ENCODE data around the gene TRPT1.
A peak's percentile ranks its signal among the peaks of the same experiment; 100 is the strongest.

The TRPT1 gene

DNA sequence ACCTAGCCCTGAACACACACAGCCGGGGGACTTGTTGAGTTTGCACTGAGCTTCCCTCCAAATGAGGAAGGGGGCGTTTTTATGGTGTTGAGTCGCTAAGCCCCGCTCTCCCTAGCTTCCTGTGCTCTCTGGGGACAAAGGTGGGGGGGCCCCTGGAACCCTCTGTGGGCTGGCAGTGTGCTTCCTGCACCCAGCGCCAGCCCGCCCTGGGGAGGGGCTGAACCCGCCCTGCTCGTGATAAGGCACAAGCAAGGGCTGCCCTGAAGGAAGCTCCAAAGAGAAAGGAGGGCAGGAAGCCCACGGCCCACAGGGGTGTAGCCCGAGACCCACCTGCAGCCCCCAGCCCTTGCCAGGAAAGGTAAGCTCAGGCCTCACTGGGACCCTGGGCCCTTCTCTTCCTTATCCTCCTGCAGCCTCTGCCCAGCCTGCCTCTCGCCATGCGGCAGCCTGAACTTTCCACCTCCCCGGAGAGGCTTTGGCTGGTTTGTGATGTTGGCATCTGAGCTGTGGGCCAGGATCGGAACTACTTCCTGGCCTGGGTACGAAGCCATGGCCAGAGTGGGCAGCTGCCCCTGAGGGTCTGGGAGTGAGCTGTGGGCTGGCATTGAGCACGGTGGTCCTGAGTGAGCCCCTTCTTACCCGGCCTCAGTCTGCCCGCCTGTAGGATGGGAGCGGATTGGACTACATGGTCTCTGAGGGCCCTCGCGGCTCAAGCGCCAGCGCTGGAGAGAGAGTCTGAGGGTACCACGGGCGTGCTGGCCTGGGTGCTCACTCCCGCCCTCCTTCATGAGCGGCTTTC lies 19.3 kb downstream of the TRPT1 start, which contains the start of gene FERMT3:
Gene FERMT3 (plus strand): TSS at position 265 of the 799 bp plus-strand sequence. CDS start 644 bp downstream, outside the sequence.
- DNase-seq, result no peak

DNA sequence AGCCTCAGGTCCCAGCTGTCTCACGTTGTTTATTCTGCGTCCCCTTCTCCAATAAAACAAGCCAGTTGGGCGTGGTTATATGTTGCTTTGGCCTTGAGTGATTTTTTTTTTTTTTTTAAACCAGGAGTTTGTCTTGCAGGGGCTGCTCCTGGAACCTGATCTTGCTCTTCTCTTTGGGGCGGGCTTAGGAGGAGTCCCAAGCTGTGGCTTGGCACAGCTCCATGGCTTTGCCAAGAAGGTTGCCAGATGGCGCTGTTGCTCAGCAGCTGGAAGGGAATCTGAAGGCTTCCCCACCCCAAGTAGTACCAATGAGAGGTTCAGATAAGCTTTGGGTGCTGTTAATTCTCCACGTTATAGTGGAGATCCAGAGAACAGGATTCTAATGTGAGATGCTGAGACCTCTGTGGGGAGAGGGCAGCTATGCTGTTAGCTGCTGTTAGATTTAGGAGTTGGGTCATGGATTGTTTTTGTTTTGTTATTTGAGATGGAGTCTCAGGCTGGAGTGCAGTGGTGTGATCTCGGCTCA lies 21.5 kb downstream of the TRPT1 start:
- DNase-seq, result peak; percentile 17 to 60

GRCh38 chr11:64204080-64204440 lies 21.9 kb downstream of the TRPT1 start:
- DNase-seq, result no peak

DNA sequence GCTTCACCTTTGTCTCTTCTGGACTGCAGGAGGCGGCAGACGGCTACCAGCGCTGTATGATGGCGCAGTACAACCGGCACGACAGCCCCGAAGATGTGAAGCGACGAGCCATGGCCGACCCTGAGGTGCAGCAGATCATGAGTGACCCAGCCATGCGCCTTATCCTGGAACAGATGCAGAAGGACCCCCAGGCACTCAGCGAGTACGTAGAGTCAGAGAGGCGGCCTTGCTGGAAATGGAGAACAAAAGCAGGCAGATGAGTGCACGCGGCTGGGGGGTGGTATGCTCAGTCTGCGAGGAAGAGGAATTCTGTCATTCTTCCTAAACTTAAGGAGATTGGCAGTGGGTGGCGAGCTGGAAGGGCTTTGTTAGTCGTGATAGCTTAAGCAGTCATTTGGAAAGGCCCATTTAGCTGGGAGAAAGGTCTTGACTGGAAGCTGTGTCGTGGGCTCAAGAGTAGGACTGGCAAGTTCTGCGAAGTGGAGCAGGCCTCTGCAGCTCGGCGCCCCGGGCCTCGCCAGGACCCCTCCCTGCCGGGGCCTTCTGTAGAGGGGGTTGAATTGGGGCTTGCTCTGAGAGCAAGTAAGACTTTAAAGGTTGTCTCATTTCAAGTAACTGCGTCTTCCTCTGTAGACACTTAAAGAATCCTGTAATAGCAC lies 22.4 kb downstream of the TRPT1 start:
- DNase-seq, result no peak

DNA sequence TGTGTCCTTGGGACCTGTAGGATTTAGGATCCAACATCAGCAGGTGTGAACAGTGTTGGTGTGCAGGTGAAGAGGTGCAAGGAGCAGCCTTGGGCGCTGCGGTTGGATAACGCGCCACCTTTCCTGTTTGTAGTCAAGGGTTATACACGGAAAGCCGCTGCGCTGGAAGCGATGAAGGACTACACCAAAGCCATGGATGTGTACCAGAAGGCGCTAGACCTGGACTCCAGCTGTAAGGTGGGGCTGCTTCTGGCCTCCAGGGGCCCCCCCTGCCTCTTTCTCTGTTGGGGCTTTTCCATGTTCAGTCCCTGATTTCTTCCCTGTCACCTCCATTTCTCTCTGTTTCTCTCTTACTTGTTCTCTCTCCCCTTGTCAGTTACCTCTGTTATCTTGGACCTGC lies 23.0 kb downstream of the TRPT1 start:
- DNase-seq, result no peak

GRCh38 chr11:64201543-64201942 lies 24.4 kb downstream of the TRPT1 start:
- DNase-seq, result no peak

GRCh38 chr11:64198511-64198910 lies 27.5 kb downstream of the TRPT1 start:
- no peak for DNase-seq

GRCh38 chr11:64196626-64197025 lies 29.4 kb downstream of the TRPT1 start:
- no peak for DNase-seq

DNA sequence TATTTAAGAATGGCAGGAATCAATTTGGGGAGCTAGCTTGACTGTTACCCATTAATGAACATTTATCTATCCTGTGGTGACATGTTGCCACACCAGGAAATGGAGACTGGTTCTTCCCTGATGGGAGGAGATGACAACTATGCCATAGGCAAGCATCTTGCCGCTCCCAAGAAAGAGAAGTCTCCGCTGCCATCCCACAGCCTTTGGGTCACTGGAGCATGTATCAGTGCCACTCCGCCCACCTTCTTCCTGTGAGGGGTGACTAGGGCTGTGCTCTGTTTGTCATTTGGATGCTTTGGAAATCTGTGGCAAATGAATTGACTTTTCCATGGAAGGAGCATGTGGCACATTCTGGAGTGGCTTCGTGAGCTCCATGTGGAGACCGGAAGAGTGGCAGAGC lies 33.6 kb downstream of the TRPT1 start:
- DNase-seq, result no peak

- DNase-seq, result no peak
Observed at GRCh38 chr11:64186492-64187165, 39.4 kb downstream of the TRPT1 start.

- peak; percentile 99 to 100 for DNase-seq
Observed at GRCh38 chr11:64185693-64186491, 40.1 kb downstream of the TRPT1 start, which contains the start of gene STIP1. Gene STIP1 (plus strand): TSS chr11:64186171. CDS start chr11:64186262, 91 bp downstream.

DNA sequence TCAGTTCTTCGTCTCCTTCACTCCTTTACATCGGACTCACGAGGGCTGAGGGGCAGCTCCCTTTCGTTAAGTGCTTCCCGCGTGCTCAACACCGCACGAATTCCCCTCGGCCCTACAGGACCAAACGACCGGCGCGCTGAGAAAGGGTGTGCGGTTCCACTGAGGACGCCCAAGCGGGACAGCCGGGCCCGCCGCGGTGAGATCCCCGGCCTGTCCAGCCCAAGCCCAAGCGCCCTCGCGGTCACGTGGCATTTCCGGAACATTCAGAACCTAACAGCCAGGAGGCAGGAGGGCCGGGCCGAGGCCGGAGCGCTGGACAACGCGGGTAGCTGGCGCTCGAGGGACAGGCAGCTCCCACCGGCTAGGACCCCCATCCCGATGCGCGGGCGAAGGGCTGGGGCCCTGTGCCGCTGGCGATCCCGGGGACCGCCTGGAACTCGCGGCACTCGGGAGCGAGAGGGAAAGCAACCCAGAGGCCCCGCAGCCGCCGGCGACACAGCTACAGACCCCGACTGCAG lies 40.8 kb downstream of the TRPT1 start:
- peak; percentile 61 to 73 for DNase-seq

DNA sequence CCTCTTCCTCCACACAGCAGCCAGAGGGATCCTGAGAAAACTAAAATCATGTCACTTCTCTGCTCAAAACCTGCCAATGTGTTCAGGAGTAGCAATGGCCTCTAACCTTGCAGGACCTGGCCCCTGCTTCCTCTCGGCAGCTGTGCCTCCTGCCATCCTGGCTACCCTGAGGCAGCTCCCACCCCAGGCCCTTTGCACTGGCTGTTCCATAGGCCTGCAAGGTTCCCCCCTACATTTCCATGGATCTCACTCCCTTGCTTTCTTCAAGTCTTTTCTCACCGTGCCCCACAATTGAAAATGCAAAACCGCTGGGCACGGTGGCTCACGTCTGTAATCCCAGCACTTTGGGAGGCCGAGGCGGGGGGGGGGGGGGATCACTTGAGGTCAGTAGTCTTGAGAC lies 42.1 kb downstream of the TRPT1 start:
- DNase-seq, result no peak

- peak in 1 of 2 experiments; percentile 32 for DNase-seq
Observed at GRCh38 chr11:64181506-64182411, 44.2 kb downstream of the TRPT1 start.

DNA sequence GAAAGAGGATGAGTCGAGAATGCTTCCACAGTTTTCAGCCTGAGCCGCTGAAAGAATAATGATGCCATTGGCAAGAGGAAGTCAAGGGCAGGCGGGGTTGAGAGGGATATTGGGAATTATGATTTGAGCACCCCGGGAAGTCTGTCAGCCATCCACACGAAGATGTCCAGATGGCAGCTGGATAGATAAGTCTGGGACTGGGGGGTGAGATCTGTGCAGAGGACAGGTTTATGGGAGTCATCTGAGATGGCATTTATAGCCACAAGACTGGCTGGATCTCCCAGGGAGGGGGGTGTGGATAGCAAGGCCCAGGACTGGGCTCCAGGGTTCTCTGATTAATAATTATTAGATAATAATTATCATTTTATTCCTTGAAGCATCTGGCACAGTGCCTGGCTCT lies 45.1 kb downstream of the TRPT1 start:
- no peak for DNase-seq

GRCh38 chr11:64178951-64179639 lies 46.9 kb downstream of the TRPT1 start:
- no peak for DNase-seq

- DNase-seq, result no peak
Observed at GRCh38 chr11:64178203-64178602, 47.8 kb downstream of the TRPT1 start.

DNA sequence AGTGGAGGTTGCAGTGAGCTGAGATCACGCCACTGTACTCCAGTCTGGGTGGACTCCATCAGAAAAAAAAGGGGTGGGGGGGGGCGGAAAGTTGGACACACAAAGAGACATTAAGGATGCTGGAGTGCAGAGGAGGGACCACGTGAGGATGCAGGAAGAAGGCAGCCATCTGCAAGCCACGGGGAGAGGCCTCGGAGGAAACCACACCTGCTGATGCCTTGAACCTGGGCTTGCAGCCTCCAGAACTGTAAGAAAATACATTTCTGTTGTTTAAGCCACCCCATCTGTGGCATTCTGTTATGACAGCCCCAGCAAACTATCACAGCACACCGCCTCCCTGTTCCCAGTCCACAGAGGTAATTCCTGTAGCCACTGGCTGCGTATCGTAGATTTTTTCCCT lies 49.2 kb downstream of the TRPT1 start:
- no peak for DNase-seq

Measured in NCI-H187 (cell line).